OCI-LY3 (cell line): ENCODE data around the gene EFHD1.

Experiments
- H2AFZ ChIP-seq: fragments of 200-600, 300-600 bp; shearing (Covaris generic); 2 replicates; pipeline ENCODE4 v1.6.0; 2014; ENCODE audit warnings: antibody characterized with exemption, low read depth, low read length
- H3K27ac ChIP-seq: fragments of 200-600, 300-600 bp; sonication (generic); 2 replicates; pipeline ENCODE4 v1.5.1; 2014; ENCODE audit warnings: mild to moderate bottlenecking, low read length, moderate library complexity, mixed read lengths
- H3K27me3 ChIP-seq: fragments of 200-600, 300-600 bp; sonication (generic); 2 replicates; pipeline ENCODE4 v1.6.1; 2014; ENCODE audit warnings: low read depth, low read length, mixed read lengths
- H3K36me3 ChIP-seq: fragments of 200-600, 300-600 bp; sonication (generic); replicated peaks from 2 replicates; pipeline ENCODE3; 2014; ENCODE audit warnings: low read depth, low read length, mixed read lengths
- H3K4me1 ChIP-seq: fragments of 300-600, 200-600 bp; sonication (generic); 2 replicates; pipeline ENCODE4 v1.6.1; 2014; ENCODE audit warnings: low read length, mixed read lengths
- H3K4me2 ChIP-seq: fragments of 200-600, 300-600 bp; sonication (generic); 2 replicates; pipeline ENCODE4 v1.6.1; 2014; ENCODE audit warnings: low read length, mixed read lengths
- H3K4me3 ChIP-seq: fragments of 300-600, 200-600 bp; sonication (generic); 2 replicates; pipeline ENCODE4 v1.5.1; 2014; ENCODE audit warnings: antibody characterized with exemption, mild to moderate bottlenecking, low read length, moderate library complexity
- H3K79me2 ChIP-seq: fragments of 300-600, 200-600 bp; shearing (Covaris generic); 2 replicates; pipeline ENCODE4 v1.6.1; 2014; ENCODE audit warnings: mild to moderate bottlenecking, low read length, mixed read lengths
- H3K9ac ChIP-seq: fragments of 300-600, 200-600 bp; shearing (Covaris generic); 2 replicates; pipeline ENCODE4 v1.6.0; 2014; ENCODE audit warnings: mild to moderate bottlenecking, low read length, moderate library complexity
- H3K9me3 ChIP-seq: fragments of 200-600, 300-600 bp; shearing (Covaris generic); 2 replicates; pipeline ENCODE4 v1.6.1; 2014; ENCODE audit warnings: low read length, mixed read lengths; ENCODE audit not compliant: insufficient read depth
- H4K20me1 ChIP-seq: fragments of 200-600, 300-600 bp; sonication (generic); 2 replicates; pipeline ENCODE4 v1.6.1; 2016; ENCODE audit warnings: low read length, mixed read lengths; ENCODE audit not compliant: insufficient read depth
- CTCF ChIP-seq: fragments of 200-600, 300-600 bp; sonication (generic); IDR thresholded peaks from 2 replicates; pipeline ENCODE4 v1.5.1; 2014; ENCODE audit warnings: antibody characterized with exemption, low read length, low read depth
- EZH2phosphoT487 ChIP-seq: fragments of 200-600 bp; shearing (Covaris generic); IDR thresholded peaks from 2 replicates; pipeline ENCODE4 v1.6.1; 2018; ENCODE audit warnings: antibody characterized with exemption, mixed run types, low read depth

The EFHD1 gene

GRCh38 chr2:232693344-232693743 is 59.9 kb downstream of the EFHD1 start:
- no peak overlapping the region for H3K4me3 ChIP-seq
- no peak overlapping the region for H3K4me2 ChIP-seq
- TF ChIP-seq EZH2phosphoT487 (no peak), CTCF (no peak)
- peaks cover 5% of the 10 kb centered on the region; the same call in 1 of the 2 replicates for H3K4me1 ChIP-seq
- H3K9ac ChIP-seq, result no peak overlapping the region
- H3K36me3 ChIP-seq, result no peaks in the 10 kb centered on the region
- H3K27ac ChIP-seq, result no peak overlapping the region
- H4K20me1 ChIP-seq, result no peaks in the 10 kb centered on the region
- H3K79me2 ChIP-seq, result peaks cover 10% of the 10 kb centered on the region
- H3K27me3 ChIP-seq, result no peaks in the 10 kb centered on the region
- H3K9me3 ChIP-seq, result no peaks in the 10 kb centered on the region
- no peak overlapping the region for H2AFZ ChIP-seq

GRCh38 chr2:232696609-232697058 is 63.2 kb downstream of the EFHD1 start:
- Histone ChIP-seq H2AFZ (peak overlapping the region; percentile 95), H3K9ac (peak overlapping the region; percentile 56), H3K4me3 (peak overlapping the region; percentile 92), H3K4me2 (peak overlapping the region; percentile 73), H3K79me2 (peaks cover 43% of the 10 kb centered on the region), H3K9me3 (no peaks in the 10 kb centered on the region), H3K27me3 (no peaks in the 10 kb centered on the region), H3K27ac (no peak overlapping the region), H3K4me1 (peaks cover 17% of the 10 kb centered on the region), H4K20me1 (peaks cover 9% of the 10 kb centered on the region; the same call in 1 of the 2 replicates), H3K36me3 (peaks cover 12% of the 10 kb centered on the region)
- TF ChIP-seq EZH2phosphoT487 (no peak), CTCF (no peak)

GRCh38 chr2:232697059-232697806 is 63.8 kb downstream of the EFHD1 start, which contains the start of gene GIGYF2:
Gene GIGYF2 (plus strand): TSS chr2:232697331. CDS start chr2:232735198, 37,867 bp downstream.
- H3K36me3 ChIP-seq, result peaks cover 12% of the 10 kb centered on the region
- H3K9me3 ChIP-seq, result no peaks in the 10 kb centered on the region
- TF ChIP-seq EZH2phosphoT487 (no peak), CTCF (no peak)
- peak within 1 kb of the TSS; percentile 92 for H3K4me3 ChIP-seq
- peak within 1 kb of the TSS; percentile 22 for H3K27ac ChIP-seq
- H3K4me2 ChIP-seq, result peak within 1 kb of the TSS; percentile 86
- no peaks in the 10 kb centered on the region for H3K27me3 ChIP-seq
- peaks cover 49% of the 10 kb centered on the region for H3K79me2 ChIP-seq
- H3K4me1 ChIP-seq, result peaks cover 17% of the 10 kb centered on the region
- H4K20me1 ChIP-seq, result peaks cover 9% of the 10 kb centered on the region; the same call in 1 of the 2 replicates
- H2AFZ ChIP-seq, result peak within 1 kb of the TSS; percentile 95
- peak within 1 kb of the TSS; percentile 83 for H3K9ac ChIP-seq

- no peak overlapping the region for H2AFZ ChIP-seq
- H4K20me1 ChIP-seq, result peaks cover 9% of the 10 kb centered on the region; the same call in 1 of the 2 replicates
- peaks cover 17% of the 10 kb centered on the region for H3K4me1 ChIP-seq
- peak overlapping the region; percentile 92 for H3K4me3 ChIP-seq
- TF ChIP-seq EZH2phosphoT487, result no peak
- no peak for TF ChIP-seq CTCF
- H3K36me3 ChIP-seq, result peaks cover 12% of the 10 kb centered on the region
- no peaks in the 10 kb centered on the region for H3K27me3 ChIP-seq
- peak overlapping the region; percentile 86 for H3K4me2 ChIP-seq
- H3K9me3 ChIP-seq, result no peaks in the 10 kb centered on the region
- peak overlapping the region; percentile 22; the same call in 1 of the 2 replicates for H3K27ac ChIP-seq
- H3K79me2 ChIP-seq, result peaks cover 54% of the 10 kb centered on the region
- H3K9ac ChIP-seq, result peak overlapping the region; percentile 83
These were observed 64.4 kb downstream of the EFHD1 start for GRCh38 chr2:232697807-232698110.
